ENCODE data around the gene TTLL7. TPM values are rescaled to one million over a fixed set of nuclear protein-coding genes. Genes with fewer than 3 reads are reported as not detected.

Gene TTLL7
- total and polyA plus RNA-seq, 9 of the 15 experiments (the other 6 are each of a cell fraction or from before 2014, with no cell fraction given): 0.63 to 2.6 (median 1.7) TPM

DNA sequence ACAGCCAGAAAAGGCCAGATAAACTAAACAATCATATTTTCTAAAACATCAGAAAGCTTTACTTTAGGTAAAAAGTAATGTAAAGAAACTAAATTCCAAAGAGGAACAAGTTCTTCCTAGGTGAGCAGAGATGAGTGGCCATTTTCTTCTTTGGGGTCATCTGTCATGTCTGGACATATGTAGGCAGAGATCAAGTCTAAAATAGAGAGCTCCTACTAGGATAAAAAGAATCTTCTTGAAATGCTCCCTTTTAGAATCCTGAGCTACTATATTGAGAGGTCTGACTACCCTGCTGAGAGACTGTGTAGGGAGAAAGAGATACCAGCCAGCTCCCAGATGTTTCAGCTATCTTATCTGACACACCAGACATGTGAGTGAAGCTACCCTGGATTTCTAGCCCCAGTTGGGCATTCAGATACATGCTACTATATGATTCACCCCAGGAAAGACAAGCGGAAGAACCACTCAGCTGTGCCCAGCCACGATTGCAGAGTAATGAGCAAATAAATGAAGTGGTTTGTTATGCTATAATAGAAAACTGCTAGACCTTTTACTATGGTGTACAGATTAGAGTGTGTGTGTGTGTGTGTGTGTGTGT is 80.1 kb downstream of the TTLL7 start (continued):
- TF ChIP-seq, protein P1, sequence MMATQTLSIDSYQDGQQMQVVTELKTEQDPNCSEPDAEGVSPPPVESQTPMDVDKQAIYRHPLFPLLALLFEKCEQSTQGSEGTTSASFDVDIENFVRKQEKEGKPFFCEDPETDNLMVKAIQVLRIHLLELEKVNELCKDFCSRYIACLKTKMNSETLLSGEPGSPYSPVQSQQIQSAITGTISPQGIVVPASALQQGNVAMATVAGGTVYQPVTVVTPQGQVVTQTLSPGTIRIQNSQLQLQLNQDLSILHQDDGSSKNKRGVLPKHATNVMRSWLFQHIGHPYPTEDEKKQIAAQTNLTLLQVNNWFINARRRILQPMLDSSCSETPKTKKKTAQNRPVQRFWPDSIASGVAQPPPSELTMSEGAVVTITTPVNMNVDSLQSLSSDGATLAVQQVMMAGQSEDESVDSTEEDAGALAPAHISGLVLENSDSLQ (IDR thresholded peaks at IDR 0.05): peak; percentile 74
- TF ChIP-seq LEF1 (IDR thresholded peaks at IDR 0.05): peak; percentile 70
- TF ChIP-seq CBX1 (IDR thresholded peaks at IDR 0.05; ENCODE audit: low read depth): no peak
- TF ChIP-seq PHB (CRISPR knock-in tag; IDR thresholded peaks at IDR 0.05): no peak
- no peak for TF ChIP-seq HOMEZ (CRISPR knock-in tag; IDR thresholded peaks at IDR 0.05)
- peak; percentile 92 to 96; a peak in 3 of 4 replicates for TF ChIP-seq ARNT (IDR thresholded peaks at IDR 0.05)
- TF ChIP-seq, protein P2, sequence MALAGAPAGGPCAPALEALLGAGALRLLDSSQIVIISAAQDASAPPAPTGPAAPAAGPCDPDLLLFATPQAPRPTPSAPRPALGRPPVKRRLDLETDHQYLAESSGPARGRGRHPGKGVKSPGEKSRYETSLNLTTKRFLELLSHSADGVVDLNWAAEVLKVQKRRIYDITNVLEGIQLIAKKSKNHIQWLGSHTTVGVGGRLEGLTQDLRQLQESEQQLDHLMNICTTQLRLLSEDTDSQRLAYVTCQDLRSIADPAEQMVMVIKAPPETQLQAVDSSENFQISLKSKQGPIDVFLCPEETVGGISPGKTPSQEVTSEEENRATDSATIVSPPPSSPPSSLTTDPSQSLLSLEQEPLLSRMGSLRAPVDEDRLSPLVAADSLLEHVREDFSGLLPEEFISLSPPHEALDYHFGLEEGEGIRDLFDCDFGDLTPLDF (CRISPR knock-in tag; IDR thresholded peaks at IDR 0.05): no peak
- peak; percentile 46 for TF ChIP-seq NR2C1 (IDR thresholded peaks at IDR 0.05)
- TF ChIP-seq NR2C1 (tag; IDR thresholded peaks at IDR 0.05): peak; percentile 61
- peak; percentile 100 for TF ChIP-seq TEAD4 (IDR thresholded peaks at IDR 0.05; ENCODE audit: low read length)
- TF ChIP-seq TEAD4 (CRISPR knock-in tag; IDR thresholded peaks at IDR 0.05; ENCODE audit: borderline replicate concordance): no peak
- TF ChIP-seq ZNF668 (CRISPR knock-in tag; IDR thresholded peaks at IDR 0.05): no peak
- no peak for TF ChIP-seq FOS (IDR thresholded peaks at IDR 0.05; ENCODE audit: extremely low read depth, insufficient read length)
- TF ChIP-seq KHSRP (IDR thresholded peaks at IDR 0.05): peak; percentile 75
- TF ChIP-seq POU5F1 (IDR thresholded peaks at IDR 0.05; ENCODE audit: borderline replicate concordance, low read depth, low read length, partially characterized antibody): no peak
- TF ChIP-seq ETV6 (IDR thresholded peaks at IDR 0.05; ENCODE audit: borderline replicate concordance in 1 of 2, low read depth in 2 of 2, low read length in 1 of 2): no peak
- TF ChIP-seq ETV6 (CRISPR knock-in tag; IDR thresholded peaks at IDR 0.05; ENCODE audit: borderline replicate concordance): no peak
- TF ChIP-seq PML (IDR thresholded peaks at IDR 0.05; ENCODE audit: low read length): peak; percentile 99
- TF ChIP-seq ATF6 (CRISPR knock-in tag; IDR thresholded peaks at IDR 0.05): no peak
- TF ChIP-seq PHB2 (IDR thresholded peaks at IDR 0.05; ENCODE audit: low read depth): peak; percentile 94
- TF ChIP-seq XRCC3 (IDR thresholded peaks at IDR 0.05): no peak
- no peak for TF ChIP-seq ZFX (CRISPR knock-in tag; IDR thresholded peaks at IDR 0.05)
- no peak for TF ChIP-seq POLR2A (conservative IDR thresholded peaks at IDR 0.05)
